GM21526 (cell line): ENCODE data around the gene TRAF6.
"Not testable (repeated sequence)": the region's sequence is repeated elsewhere in the genome, so short reads cannot be mapped to it uniquely, and the experiment has no call there.

Source experiments
- ATAC-seq: cut with Tn5 transposase; IDR thresholded peaks from one replicate; pipeline ENCODE4 v1.9.1; 2021; ENCODE audit warnings: moderate library complexity; ENCODE audit not compliant: unreplicated experiment, low FRiP score

Gene TRAF6

DNA sequence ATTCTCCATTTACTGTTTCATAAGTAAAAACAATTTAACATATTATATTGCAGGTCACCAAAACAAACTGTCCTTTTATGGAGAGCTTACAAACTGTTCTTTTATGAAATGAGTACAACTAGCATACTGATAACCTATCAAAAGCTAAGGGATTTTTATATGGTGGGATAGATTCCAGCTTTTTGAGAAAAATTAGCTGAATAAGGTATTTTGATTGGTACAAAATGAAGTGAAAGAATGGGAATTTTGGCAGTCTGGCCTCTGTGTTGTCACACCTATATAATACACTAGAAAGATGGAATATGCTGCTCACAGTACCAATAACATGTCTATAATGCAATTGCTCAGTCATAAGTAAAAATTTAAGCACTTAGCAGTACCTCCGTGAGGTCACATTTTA is 11.4 kb downstream of the TRAF6 start:
- ATAC-seq = no peak

DNA sequence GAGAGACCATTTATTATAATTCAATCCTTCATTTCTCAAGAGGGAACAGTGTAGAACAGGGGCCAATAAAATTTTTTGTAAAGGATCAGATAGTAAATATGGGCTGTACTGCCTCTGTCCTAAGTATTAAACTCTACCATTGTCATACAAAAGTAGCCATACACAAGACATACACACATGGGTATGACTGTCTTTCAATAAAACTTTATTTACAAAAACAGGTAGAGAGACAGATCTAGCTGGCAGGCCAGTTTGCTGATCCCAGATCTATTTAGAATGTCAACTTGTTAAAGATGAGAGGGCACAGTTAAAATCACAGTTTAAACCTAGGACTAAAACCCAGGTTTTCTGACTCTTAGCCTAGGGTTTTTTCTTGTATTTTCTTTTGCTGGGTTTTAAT is 16.7 kb downstream of the TRAF6 start:
- ATAC-seq = no peak

GRCh38 chr11:36492724-36493304 is 17.3 kb downstream of the TRAF6 start:
- ATAC-seq = peak; percentile 53

DNA sequence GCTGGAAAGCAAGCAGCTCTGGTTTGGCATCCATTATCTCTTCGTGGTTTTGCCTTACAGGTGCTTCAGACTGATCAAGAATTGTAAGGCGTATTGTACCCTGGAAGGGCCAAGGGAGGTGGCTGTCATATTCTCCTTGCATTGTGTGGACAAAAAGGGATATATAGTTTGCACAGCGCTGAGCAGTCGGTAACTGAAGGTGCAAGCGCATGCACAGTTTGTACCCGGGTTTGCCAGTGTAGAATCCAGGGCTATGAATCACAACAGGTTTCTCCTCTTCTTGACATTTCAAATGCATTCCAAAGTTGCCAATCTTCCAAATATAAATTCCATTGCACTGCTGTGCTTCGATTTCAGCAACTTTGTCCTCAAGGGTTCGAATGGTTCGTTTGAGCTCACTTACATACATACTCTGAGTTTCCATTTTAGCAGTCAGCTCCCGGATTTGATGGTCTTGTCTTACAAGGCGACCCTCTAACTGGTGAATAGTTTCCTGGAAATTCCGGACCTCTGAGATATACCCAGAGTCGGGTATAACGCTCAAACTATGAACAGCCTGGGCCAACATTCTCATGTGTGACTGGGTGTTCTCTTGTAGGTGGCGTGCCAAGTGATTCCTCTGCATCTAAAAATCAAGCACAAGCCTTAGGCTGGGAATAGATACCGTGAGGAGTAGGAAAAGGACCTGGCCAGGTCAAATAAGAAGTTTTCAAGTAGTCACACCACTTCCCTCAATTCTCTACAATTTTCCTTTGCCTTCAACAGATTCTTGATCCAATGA is 19.9 kb downstream of the TRAF6 start:
- no peak for ATAC-seq

- ATAC-seq = no peak
Measured at GRCh38 chr11:36488096-36488495, 22.0 kb downstream of the TRAF6 start.

DNA sequence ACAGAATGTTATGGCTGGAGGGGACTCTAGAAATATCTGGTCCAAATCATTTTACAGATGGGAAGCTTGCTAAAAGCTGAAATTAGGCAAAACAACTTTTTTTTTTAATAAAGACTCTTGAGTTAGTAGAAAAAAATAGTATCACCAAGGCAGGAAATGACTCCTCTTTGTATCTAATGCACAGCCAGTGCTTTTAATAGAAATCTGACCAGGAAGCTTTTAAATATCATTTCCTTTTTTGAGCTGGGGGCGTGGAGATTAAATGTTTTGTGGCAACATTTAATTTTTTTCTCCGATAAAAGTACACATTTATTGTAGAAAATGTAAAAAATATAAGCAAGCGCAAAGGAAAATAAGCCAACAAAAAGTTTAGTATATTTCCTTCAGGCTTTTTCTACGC is 22.5 kb downstream of the TRAF6 start:
- no peak for ATAC-seq

DNA sequence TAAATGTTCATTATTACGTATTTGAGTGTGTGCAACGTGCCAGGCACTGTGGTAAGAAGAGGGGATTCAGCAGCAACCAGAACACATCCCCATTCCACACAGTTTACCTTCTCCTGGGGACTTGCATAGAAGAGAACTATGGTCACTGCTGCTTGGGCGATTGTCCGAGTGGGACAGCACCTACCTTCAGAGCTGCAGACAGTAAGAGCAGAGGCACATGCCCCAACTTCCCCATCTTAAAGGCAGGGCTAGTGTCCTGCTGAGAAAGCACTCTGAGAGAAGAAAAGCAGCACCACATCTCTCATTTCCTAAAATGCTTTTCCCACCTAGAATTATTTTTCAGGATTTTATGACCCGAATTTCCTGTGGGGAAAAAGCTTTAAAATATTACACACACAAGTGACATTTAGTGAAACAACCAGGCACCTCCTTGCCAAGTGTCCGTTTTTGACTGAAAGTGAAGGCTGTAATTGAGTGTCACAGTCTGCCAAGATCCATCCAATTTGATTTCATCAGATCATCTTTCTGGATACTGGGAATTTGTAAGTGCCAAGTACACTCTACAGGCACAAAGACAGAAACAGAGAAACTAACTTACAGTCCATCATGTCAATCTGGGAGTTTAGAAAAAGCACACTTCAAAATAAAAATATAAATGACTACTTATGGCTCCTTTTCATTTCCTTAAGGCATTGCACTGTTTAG is 24.6 kb downstream of the TRAF6 start:
- ATAC-seq = no peak

DNA sequence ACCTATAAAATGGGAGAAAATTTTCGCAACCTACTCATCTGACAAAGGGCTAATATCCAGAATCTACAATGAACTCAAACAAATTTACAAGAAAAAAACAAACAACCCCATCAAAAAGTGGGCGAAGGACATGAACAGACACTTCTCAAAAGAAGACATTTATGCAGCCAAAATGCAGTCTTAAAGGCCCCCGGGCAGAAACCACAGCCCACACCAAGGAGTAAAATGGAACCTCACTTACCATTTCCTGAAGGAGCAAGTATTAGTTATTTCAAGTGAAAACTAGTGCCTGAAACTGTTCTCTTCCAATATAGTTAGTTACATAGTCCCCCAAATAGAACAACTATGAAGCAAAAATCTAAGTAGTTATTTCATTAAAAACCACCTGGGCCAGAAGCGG is 27.0 kb downstream of the TRAF6 start:
- ATAC-seq = not testable (repeated sequence)

GRCh38 chr11:36480833-36481232 is 29.2 kb downstream of the TRAF6 start:
- no peak for ATAC-seq

DNA sequence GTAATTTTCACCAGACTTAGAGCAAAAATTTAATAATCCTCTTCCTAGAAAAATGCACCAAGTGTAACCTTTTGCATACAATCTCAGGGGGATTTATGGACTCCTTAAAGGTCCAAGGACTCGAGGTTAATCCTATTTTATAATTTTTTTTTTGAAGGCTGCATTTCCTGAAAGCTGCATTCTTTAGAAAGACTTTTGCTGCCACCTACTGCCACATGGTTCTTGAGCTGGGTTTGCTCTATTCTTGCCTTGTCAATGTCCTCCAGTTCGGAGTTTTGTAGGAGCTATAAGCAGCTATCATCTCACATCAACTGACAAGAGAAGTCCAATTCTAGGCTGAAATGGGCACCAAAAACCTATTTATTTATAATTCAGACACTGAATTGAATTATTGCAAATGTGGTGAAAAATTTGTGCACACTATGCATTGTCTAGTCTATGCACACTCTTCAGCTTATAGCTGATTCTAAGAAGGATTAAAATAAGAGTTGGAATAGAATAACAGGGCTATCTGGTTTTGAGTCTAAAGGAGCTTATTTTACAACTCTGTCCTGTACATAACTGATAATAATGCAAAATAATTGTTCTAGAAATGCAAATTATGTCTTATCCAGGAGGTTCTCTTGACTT is 31.3 kb downstream of the TRAF6 start:
- no peak for ATAC-seq

DNA sequence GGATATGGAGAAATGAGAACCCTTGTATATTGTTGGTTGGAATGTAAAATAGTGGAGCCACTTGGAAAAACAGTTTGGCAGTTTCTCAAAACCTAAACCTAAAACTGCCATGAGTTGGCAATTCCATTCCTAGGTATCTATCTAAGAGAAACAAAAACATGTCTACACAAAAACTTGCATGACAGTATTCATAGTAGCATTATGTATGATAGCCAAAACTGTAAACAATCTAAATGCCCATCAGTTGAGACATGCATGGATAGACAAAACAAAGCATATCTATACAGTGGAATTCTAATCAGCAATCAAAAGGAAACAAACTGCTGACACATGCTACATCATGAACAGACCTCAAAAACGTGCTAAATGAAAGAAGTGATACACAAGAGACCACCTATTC is 34.9 kb downstream of the TRAF6 start:
- no peak for ATAC-seq

GRCh38 chr11:36471577-36471976 is 38.5 kb downstream of the TRAF6 start:
- ATAC-seq = no peak

DNA sequence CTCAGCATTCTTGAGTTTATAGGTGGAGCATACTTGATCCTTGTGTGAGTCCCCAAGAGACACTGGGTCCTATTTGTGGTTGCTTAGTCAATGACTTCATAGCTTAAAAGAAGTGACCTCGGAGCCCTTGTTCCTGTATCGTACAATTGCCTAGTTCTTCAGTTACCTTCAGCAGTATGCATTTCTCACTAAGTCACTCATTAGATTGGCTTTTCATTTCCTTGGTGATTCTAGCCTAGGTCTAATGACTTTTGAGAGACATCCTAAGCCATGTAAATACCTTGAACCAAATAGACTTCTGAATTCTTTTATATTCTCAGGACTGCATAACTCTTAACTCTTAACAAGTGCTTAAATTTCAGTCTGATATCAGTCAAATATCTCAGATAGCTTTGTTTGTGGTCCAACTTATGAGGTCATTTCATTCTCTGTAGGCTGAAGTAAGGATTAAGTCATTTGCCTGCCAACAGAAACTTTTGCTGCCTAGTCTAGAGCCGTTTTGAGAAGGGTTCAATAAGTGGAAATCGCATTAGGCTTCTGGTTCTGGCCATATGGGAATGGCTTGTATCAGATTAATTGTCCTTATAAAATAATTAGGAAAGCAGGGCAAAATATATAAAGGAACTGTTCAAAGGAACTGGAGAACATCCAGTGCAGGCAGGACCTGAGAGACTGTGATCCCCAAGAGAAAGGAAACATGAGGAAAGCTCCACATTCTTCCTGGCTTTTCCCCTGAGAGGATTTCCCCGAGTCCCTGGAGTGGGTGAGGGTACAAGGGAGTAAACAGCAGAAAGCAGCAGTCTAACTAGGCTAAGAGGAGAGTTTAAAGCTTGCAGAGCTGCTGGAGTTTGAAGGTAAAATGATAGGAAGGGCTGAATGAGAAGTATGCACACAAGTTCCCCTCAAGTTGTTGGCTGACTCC is 39.9 kb downstream of the TRAF6 start:
- ATAC-seq = no peak

DNA sequence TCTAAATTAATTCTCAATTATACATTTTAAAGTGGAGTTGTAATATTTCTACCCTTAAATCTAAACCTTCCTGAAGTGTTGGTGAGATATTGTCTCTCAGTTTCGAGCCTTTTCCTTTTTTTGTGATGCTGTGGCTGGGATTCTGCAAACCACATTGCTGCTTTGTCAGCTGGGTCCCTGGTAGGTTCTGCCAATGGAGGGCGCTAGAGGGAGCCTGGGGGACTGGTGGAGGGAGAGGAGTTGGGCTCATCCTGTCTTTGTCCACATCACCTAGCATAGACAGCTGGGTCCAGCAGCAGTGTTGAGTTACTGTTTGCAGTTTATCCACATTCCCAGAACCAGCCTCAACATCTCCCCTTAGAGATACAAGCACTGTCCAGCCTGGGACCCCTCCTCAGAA is 41.0 kb downstream of the TRAF6 start:
- ATAC-seq = no peak

DNA sequence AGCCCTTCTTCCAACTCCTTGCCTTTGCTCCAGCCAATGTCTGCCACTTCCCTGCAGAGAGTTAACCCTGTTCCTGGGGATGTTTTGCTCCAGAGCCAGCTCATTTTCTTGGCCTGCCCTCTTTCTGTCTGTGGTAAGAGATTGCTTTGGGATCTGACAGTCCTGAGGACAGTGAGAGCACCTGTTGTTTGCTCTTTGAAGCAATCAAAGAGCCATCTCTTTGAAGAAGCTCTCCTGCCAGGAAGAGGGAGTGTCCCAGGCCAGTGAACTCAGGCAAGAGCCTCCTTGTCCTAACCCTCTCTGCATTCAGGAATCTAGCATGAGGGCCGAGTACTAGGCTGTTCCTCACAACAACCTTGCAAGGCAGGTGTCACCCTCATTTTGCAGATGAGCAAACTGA is 42.2 kb downstream of the TRAF6 start:
- ATAC-seq = no peak

GRCh38 chr11:36467012-36467411 is 43.1 kb downstream of the TRAF6 start:
- no peak for ATAC-seq

GRCh38 chr11:36465449-36466163 is 44.5 kb downstream of the TRAF6 start:
- no peak for ATAC-seq

- no peak for ATAC-seq
Measured at GRCh38 chr11:36464720-36465119, 45.4 kb downstream of the TRAF6 start.

GRCh38 chr11:36463781-36464180 is 46.3 kb downstream of the TRAF6 start:
- ATAC-seq = no peak

GRCh38 chr11:36462321-36462720 is 47.8 kb downstream of the TRAF6 start:
- ATAC-seq = no peak
